NCI-H128 (cell line): Measurements from ENCODE around the gene CROCC2.

Experiments used
- DNase-seq: peaks from one replicate; lab custom pipeline; 2025; ENCODE audit not compliant: unreplicated experiment; lab: John Stamatoyannopoulos, UW

Gene CROCC2

GRCh38 chr2:240983996-240984498, 77.9 kb downstream of the CROCC2 start:
- no peak for DNase-seq

DNA sequence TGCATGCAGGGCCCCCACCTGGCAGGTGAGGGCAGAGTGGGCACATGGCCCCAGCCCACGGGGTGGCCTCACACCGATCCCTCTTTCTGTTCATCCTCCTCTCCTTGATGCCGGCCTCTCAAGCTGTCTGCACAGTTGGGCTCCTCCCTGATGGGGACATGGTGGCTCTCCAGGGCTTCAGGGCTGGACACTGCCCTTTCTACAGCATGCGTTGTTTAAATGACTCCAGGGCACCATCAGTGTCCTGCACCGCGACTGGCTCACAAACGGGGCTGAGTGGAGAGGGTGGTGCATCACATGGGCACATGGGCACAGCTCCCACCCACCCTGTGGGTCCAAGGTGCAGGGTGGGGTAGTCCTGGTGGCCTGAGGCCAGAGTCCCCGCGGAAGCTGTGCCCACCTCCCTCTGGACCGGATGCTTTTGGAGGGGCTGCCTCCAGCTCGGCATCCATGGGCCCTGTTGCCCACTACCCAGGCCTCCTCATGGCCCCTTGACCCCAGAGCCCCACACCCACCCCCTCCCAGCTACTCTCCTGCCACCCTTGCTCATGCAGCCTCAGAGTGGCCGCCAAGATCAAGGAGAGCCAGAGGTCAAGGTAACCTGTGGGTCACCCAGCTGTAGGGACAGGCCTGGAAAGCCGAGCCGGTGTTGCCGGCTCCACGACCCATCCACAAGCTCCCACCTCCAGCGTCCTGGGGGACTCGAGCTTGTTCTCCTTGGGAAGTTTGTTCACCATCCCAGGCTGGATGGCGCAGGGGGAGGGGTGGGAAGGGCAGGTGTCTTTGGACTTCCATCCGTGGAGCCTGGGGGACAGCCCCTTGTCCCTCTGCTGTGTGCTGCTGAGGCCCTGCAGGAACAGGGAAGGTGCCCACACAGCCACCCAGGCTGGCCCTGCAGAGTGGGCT, 80.0 kb downstream of the CROCC2 start:
- DNase-seq = no peak

GRCh38 chr2:240986787-240987411, 80.8 kb downstream of the CROCC2 start:
- DNase-seq = no peak

DNA sequence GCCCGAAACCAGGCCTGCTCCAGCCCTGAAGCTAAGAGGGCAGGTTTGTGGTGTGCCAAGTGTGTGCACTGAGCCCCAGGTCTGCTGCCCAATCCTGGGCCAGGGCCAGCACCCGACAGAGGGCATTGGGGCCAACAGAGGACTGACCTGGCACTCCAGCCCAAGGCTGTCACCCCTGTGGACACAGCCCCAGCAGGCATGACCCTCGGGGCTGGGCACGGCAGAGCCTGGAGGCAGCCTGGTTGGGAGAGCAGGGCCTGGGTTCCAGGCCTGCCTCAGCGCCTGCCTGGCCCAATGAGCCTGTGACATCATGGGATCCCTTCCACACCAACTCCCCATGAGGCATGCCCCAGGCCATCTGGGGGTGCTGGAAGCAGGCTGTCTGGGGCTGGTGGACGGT, 81.5 kb downstream of the CROCC2 start:
- no peak for DNase-seq

DNA sequence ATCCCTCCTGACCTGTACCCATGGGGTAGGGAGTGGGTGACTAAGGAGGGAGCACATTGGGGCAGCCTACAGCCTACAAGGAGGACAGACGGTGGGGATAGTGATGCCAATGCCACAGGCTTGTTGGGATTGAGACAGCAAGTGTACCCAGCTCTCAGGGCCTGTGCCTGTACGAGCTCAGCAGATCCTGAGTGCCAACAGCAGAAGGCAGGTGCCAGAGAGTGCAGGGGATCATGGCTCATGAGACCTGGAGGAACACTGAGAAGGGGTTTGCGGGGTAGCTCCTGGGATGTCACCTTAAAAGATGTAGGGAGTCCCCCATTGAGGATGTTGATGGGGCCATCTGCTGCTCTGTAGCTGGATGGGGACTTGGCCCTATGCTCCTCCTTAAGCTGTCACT, 82.0 kb downstream of the CROCC2 start:
- no peak for DNase-seq

DNA sequence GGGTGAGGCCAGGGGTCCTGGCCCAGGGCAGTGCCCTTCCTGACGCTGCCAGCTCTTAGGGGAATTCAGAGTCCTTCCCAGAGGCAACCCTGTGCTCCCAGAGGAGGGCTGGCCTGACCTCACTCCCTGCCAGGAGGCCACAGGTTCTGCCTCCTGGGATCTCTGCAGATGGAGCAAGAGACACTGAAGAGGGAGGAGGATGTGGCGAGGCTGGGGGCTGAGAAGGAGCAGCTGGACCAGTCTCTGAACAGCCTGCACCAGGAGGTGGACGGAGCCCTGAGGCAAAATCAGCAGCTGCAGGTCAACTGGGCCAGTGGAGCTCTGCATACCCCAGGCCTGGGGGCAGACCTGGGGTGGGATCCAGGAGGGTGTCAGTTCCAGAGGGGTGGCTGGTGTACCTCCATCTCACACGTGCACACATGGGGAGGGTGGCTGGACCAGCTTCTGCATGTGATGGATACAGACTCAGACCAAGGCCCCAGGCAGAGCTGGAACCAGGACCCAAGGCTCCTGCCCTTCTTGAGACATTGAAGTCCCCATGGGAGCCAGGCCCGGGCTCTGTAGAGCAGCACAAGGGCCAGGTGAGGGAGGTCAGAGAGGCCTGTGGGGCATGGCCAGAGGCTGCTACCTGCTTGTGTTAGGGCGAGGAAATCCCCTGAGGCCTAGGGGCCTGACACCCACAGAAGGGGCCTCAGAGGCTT, 82.6 kb downstream of the CROCC2 start:
- no peak for DNase-seq

- no peak for DNase-seq
Observed at GRCh38 chr2:240989451-240990265, 83.5 kb downstream of the CROCC2 start.

- no peak for DNase-seq
Observed at GRCh38 chr2:240990266-240990529, 84.1 kb downstream of the CROCC2 start.

DNA sequence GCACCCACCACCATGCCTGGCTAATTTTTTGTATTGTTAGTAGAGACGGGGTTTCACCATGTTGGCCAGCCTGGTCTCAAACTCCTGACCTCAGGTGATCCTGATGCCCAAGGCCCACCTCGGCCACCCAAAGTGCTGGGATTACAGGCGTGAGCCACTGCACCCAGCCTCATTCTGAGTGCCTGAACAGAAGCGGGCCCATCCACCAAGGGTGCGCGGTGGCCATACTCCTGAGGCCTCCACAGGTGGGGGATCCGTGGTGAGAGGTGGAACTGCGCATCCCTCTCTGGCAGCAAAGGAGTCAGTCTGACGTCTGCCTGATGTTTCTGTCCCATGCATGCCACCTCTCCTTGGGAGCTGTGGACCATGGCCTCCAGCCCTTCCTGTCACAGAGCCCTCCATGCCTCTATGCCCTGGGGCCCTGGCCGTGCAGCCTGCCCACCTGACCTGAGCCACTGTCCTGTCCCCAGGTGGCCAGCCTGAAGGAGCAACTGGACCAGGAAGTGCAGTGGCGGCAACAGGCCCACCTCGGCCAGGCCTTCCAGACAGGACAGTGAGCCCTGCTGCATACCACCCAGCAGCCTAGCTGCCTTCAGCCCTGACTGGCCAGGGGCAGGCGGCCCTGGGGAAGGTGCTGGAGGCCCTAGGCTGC, 84.7 kb downstream of the CROCC2 start:
- no peak for DNase-seq

- no peak for DNase-seq
Observed at GRCh38 chr2:240991378-240992263, 85.5 kb downstream of the CROCC2 start.

GRCh38 chr2:240992572-240993291, 86.6 kb downstream of the CROCC2 start:
- no peak for DNase-seq

DNA sequence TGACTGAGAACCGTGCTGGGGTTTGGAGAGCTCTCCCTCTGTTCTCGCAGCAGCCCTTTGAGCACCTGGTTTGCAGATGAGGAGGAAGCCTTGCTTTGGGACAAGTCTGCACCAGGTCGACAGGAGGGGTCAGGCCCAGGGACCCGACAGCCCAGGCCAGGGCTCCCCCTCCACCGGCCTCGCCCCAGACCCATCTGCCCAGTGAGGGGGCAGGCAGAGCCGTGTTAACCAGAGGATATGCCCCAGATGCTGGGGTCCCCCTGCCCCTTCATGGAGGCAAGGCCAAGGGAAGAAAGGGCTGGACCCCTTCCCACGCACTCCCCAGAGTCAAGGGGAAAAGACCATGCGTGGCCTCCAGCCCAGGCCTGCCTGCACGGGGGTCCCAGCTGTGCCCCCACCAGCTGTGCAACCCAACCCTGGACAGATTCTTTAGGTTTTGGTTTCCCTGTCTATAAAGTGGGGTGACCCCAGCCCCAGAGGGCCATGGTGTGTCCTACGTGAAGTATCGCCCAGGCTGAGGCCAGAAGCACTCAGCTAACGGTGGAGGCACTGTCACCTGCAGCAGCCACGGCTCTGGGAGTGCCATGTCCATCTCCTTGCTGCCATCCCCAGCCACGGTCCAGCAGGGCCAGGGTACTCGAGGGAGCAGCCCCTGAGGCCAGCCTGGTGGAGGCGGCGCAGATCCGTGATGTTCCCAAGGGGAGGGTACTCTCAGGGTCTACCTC, 87.5 kb downstream of the CROCC2 start:
- DNase-seq = no peak

DNA sequence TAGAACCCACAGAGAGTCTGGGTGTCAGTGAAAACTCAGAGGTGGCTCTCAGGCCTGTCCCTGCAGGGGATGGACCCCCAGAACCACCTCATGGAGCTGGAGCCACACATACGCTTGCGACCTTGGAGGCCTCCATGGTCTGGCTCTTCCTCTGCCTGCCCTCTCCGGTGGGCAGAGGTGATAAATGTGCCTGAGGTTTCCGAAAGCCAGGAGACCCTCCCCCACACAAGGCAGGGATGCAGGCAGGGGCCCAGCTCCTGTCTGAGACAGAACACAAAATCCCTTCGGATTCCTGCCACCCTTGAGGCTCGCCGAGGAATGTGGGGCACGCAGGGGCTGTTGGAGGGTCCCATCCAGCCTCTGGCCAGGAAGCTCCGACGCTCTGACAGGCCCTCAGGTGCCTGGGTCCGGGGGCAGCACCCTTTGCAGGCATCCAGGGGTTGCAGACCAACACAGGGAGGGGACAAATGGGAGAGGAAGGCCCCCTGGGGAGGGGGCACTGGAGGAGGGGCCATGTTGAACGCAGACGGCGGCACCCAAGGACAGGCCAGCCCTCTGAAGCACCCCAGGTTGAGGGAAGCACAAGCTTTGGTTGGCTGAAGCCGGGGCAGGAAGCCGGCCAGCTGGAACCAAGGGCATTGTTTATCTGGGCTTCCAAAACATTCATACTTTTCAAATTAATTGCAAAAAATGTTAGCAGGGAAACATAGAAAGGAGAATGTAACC, 88.2 kb downstream of the CROCC2 start:
- DNase-seq = no peak

- DNase-seq = no peak
Observed at GRCh38 chr2:240995041-240996021, 89.2 kb downstream of the CROCC2 start.

- no peak for DNase-seq
Observed at GRCh38 chr2:240996161-240996833, 90.2 kb downstream of the CROCC2 start.

DNA sequence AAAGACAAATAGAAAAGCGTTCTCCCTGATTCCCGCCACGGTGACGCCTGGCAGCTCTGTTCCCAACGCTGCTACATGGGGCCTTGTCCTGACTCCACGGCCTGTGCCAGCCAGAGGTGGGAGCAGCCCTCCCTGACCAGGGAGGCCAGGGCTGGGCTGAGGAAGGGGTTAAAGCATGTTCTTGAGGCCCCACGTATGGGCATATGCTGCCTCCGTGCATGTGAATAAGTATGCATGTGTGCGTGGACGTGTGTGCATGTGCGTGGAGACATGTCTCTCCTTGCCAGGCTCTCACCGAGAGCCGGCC, 90.7 kb downstream of the CROCC2 start:
- no peak for DNase-seq
